HG02798 (cell line): ENCODE measurements around the gene IGSF21.

Experiments
- ATAC-seq: cut with Tn5 transposase; IDR thresholded peaks from one replicate; pipeline ENCODE4 v1.9.1; 2021; ENCODE audit warnings: mild to moderate bottlenecking; ENCODE audit not compliant: unreplicated experiment, poor library complexity

Gene IGSF21

GRCh38 chr1:18285538-18285924 lies 177.9 kb downstream of the IGSF21 start:
- no peak for ATAC-seq

- no peak for ATAC-seq
These were observed 181.1 kb downstream of the IGSF21 start for GRCh38 chr1:18288722-18289121.

- no peak for ATAC-seq
These were observed 182.0 kb downstream of the IGSF21 start for GRCh38 chr1:18289597-18289996.

GRCh38 chr1:18290740-18291412 lies 183.3 kb downstream of the IGSF21 start:
- no peak for ATAC-seq

GRCh38 chr1:18292531-18292930 lies 184.9 kb downstream of the IGSF21 start:
- no peak for ATAC-seq

GRCh38 chr1:18293291-18293690 lies 185.7 kb downstream of the IGSF21 start:
- no peak for ATAC-seq

- no peak for ATAC-seq
These were observed 187.0 kb downstream of the IGSF21 start for GRCh38 chr1:18294437-18295176.

GRCh38 chr1:18297896-18298648 lies 190.5 kb downstream of the IGSF21 start:
- no peak for ATAC-seq

- no peak for ATAC-seq
These were observed 192.1 kb downstream of the IGSF21 start for GRCh38 chr1:18299441-18300338.

- no peak for ATAC-seq
These were observed 192.8 kb downstream of the IGSF21 start for GRCh38 chr1:18300376-18300775.

- no peak for ATAC-seq
These were observed 195.3 kb downstream of the IGSF21 start for GRCh38 chr1:18302788-18303413.

GRCh38 chr1:18304151-18304869 lies 196.7 kb downstream of the IGSF21 start:
- ATAC-seq = no peak

- no peak for ATAC-seq
These were observed 197.7 kb downstream of the IGSF21 start for GRCh38 chr1:18305182-18305795.

- ATAC-seq = no peak
These were observed 199.8 kb downstream of the IGSF21 start for GRCh38 chr1:18307329-18307898.

- no peak for ATAC-seq
These were observed 202.1 kb downstream of the IGSF21 start for GRCh38 chr1:18309552-18310155.

GRCh38 chr1:18312961-18313360 lies 205.4 kb downstream of the IGSF21 start:
- ATAC-seq = no peak

GRCh38 chr1:18313523-18313922 lies 205.9 kb downstream of the IGSF21 start:
- ATAC-seq = no peak

- no peak for ATAC-seq
These were observed 206.8 kb downstream of the IGSF21 start for GRCh38 chr1:18314399-18314798.
